BE2C (cell line): ENCODE data around the gene MPV17. TPM values are rescaled to one million over a fixed set of nuclear protein-coding genes. Genes with fewer than 3 reads are reported as not detected.

Experiments used
- DNase-seq: peaks from one replicate; pipeline ENCODE4 v3.0.0-alpha.2; 2020
- H3K27me3 ChIP-seq: fragments of 250-450 bp; sonication (Bioruptor Pico); 2 replicates; pipeline ENCODE4 v1.5.1; 2020; ENCODE audit warnings: mild to moderate bottlenecking
- H3K36me3 ChIP-seq: fragments of 250-450 bp; sonication (Bioruptor Pico); 2 replicates; pipeline ENCODE4 v1.5.1; 2020; ENCODE audit warnings: mild to moderate bottlenecking
- H3K4me1 ChIP-seq: fragments of 250-450 bp; sonication (Bioruptor Pico); 2 replicates; pipeline ENCODE4 v1.5.1; 2020
- H3K4me3 ChIP-seq: 2 replicates; pipeline ENCODE4 v1.5.1; 2011; ENCODE audit warnings: low read depth, low read length
- H3K9me3 ChIP-seq: fragments of 250-450 bp; sonication (Bioruptor Pico); 2 replicates; pipeline ENCODE4 v1.5.1; 2020
- polyA plus RNA-seq: library from polyadenylated mRNA; unstranded; fragments of >200 nt; gene quantifications from one replicate; pipeline ENCODE4 v1.2.1, GENCODE V29; 2012; ENCODE audit warnings: low read depth, missing spikeins; ENCODE audit not compliant: insufficient read length, insufficient read depth
- TF ChIP-seq, protein P1 (sequence below): IDR thresholded peaks from 2 replicates; pipeline ENCODE4 v1.5.1; 2012; ENCODE audit warnings: mild to moderate bottlenecking, low read depth, low read length

The MPV17 gene
- polyA plus RNA-seq, result 79.6 TPM

DNA sequence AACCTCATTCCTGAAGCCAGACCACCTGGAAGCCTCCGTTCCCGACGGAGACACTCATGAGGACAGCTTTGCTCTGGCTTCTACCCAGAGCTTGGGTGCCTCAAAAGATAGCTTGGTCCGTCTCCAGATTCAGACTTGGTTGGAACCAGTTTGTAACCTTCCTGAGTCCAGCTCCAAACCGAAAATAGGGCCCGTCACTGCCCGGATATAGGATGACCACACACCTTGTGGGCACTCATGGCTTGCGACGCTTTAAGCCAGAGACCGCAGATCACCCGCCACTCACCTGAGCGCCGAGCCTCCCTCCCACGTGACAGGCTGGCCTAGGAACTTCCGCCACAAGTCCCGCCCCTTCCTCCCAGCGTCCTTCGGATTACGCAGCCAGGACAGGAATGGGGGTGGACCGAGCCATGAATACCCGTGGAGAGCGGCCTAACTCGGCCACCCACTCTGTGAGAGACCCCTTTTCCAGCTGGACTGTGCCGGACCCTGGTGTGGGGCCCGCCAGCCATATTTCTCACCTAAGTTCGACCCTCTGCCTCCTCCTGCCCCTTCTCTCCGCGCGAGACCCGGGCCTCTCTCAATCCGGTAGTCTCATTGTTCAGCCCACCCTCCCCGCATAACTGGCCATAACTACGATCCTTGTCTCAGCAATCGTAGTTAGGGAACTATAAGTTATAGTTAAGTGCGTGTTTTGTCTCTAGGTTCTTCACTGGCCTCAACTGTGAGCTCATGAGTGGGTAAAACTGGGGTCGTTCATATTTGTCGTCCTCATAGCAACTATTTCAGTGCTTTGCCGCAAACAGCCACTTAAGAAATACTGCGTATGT lies at the start of gene MPV17:
MPV17 (minus strand) TSS at position 332 of the 830 bp plus-strand sequence. CDS start 580 bp downstream, outside the sequence.
- Histone ChIP-seq H3K9me3 (no peaks in the 10 kb centered on the region), H3K4me1 (peaks cover 11% of the 10 kb centered on the region), H3K4me3 (peak within 1 kb of the TSS; percentile 100), H3K36me3 (peaks cover 18% of the 10 kb centered on the region), H3K27me3 (no peaks in the 10 kb centered on the region)
- DNase-seq, result peak; percentile 93
- TF ChIP-seq, protein P1, sequence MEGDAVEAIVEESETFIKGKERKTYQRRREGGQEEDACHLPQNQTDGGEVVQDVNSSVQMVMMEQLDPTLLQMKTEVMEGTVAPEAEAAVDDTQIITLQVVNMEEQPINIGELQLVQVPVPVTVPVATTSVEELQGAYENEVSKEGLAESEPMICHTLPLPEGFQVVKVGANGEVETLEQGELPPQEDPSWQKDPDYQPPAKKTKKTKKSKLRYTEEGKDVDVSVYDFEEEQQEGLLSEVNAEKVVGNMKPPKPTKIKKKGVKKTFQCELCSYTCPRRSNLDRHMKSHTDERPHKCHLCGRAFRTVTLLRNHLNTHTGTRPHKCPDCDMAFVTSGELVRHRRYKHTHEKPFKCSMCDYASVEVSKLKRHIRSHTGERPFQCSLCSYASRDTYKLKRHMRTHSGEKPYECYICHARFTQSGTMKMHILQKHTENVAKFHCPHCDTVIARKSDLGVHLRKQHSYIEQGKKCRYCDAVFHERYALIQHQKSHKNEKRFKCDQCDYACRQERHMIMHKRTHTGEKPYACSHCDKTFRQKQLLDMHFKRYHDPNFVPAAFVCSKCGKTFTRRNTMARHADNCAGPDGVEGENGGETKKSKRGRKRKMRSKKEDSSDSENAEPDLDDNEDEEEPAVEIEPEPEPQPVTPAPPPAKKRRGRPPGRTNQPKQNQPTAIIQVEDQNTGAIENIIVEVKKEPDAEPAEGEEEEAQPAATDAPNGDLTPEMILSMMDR, result no peak

DNA sequence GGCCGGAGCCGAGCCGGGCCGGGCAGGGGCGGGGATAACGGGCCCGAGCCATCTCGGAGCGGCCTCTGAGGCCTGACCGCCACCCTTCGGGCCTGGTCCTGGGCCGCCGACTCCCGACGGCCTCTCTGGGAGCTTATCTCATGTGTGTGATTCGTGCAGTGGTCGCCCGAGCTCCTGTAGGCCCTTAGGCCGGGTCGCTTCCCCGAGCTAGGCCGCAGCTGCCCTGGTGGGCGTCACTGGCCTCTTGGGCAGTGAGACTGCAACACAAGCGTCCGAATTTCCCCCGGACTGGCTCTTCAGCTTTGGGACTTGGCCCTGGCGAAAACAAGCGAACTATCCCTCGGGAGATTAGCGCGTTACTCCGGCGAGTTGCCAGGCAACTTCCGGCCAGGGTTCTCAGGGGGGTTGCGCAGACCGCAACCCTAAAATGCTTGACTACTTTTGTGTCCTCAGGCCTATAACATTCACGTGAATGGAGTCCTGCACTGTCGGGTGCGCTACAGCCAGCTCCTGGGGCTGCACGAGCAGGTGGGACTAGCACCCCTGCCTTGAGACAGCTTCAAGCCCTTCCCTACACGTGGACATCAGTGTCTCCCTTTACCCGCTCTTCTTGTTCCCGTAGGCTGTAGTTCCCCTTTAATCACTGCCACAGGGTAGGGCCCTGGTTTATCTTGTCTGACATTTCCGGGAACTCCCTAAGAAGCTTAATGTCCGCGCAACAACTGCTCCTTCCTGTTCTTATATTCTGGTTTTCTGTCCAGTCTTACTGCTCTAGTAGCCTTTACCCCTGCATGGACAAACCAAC lies 48.1 kb upstream of the MPV17 start:
- Histone ChIP-seq H3K4me1 (no peaks in the 10 kb centered on the region; the same call in 1 of the 2 replicates), H3K36me3 (peaks cover 56% of the 10 kb centered on the region), H3K9me3 (no peaks in the 10 kb centered on the region), H3K27me3 (no peaks in the 10 kb centered on the region), H3K4me3 (peak overlapping the region; percentile 99)
- peak; percentile 36 for DNase-seq
- TF ChIP-seq, protein P1, result no peak

DNA sequence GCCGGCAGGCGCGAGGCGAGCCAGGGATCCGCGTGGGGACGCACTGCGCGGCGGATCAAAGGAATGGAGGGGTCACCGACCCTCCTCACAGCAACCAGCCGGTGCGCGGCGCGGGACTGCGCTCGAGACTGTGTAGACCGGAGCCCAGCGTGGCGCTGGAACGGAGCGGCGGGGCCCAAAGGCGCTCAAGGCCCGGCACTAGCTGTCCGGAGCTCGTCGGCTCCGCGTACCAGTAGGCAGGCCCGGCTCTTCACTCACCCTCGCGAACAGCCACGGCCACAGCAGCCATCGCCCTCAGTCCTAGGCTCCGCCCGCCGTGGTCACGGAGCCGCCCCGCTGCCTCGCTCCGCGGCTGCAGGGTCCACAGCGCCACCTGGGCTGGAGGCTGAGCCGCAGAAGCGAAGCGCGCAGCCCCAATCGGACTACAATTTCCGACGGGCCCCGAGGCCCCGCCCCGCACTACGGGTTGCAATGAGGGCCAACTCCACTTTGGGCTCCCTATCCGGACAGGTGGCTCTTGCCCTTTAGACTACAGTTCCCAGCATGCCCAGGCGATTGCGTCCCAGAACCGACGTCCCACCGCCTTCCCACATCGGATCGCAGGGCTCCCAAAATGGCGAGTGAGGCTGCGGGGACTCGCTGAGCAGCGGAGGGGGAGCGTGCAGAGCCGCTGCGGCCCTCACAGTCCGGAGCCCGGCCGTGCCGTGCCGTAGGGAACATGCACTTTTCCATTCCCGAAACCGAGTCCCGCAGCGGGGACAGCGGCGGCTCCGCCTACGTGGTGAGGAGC lies 47.3 kb upstream of the MPV17 start, which contains the start of the genes EIF2B4 and SNX17:
EIF2B4 (minus strand) TSS at position 313 of the 790 bp plus-strand sequence; CDS start at position 289, 24 bp downstream.
SNX17 (plus strand) TSS at position 591 of the 790 bp plus-strand sequence; CDS start at position 719, 128 bp downstream.
- Histone ChIP-seq H3K4me3 (peak within 1 kb of the TSS; percentile 99), H3K36me3 (peaks cover 54% of the 10 kb centered on the region), H3K4me1 (no peaks in the 10 kb centered on the region; the same call in 1 of the 2 replicates), H3K27me3 (no peaks in the 10 kb centered on the region), H3K9me3 (no peaks in the 10 kb centered on the region)
- TF ChIP-seq, protein P1, result peak; percentile 80
- peak; percentile 99 for DNase-seq

DNA sequence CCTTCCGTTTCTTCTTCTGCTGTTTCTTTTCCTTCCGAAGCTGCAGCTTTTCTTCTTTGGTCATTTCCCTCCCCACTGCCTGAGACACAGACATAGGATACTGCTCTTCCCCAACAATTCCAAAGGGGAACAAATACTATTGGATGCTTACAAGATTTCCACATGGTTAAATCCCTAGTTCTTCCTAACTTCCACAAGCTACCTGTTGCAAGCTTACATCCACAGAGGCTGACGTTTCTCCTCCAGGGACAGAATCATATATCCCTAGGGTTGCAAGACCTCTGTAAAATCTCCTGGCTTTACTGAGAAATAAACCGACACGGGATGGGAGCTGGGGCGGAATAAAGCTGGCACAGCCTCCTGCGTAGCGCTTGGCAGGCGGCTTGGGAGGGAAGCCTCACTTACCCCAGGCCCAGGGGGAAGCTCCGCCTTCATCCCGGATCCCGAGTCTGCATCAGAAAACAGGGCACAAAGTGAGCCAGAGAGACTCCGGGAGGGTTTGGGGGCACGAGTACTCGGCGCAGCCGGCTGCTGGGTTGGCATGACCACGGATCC lies 46.7 kb upstream of the MPV17 start:
- TF ChIP-seq, protein P1, result no peak
- Histone ChIP-seq H3K36me3 (peaks cover 53% of the 10 kb centered on the region), H3K4me1 (no peaks in the 10 kb centered on the region; the same call in 1 of the 2 replicates), H3K4me3 (peak overlapping the region; percentile 99), H3K27me3 (no peaks in the 10 kb centered on the region), H3K9me3 (no peaks in the 10 kb centered on the region)
- no peak for DNase-seq

- TF ChIP-seq, protein P1, result no peak
- Histone ChIP-seq H3K36me3 (peaks cover 53% of the 10 kb centered on the region), H3K9me3 (no peaks in the 10 kb centered on the region), H3K4me3 (no peak overlapping the region), H3K27me3 (no peaks in the 10 kb centered on the region), H3K4me1 (no peaks in the 10 kb centered on the region)
- DNase-seq, result no peak
Measured at GRCh38 chr2:27363933-27364332, 41.0 kb upstream of the MPV17 start.
